Measurements from ENCODE around the gene LRRC7. TPM values are rescaled to one million over a fixed set of nuclear protein-coding genes. Genes with fewer than 3 reads are reported as not detected.
"Not testable (repeated sequence)": the region's sequence is repeated elsewhere in the genome, so short reads cannot be mapped to it uniquely, and the experiment has no call there.

LRRC7 gene
- total and polyA plus RNA-seq, 4 donors: 6.1 TPM; not detected in 3

GRCh38 chr1:69946935-69947334 lies 379.2 kb downstream of the LRRC7 start:
- no peak for ATAC-seq (ENCODE audit: insufficient read depth, low FRiP score)
- H3K4me1 ChIP-seq (ENCODE audit: control insufficient read depth in 5 of 5, insufficient read depth in 5 of 5, low read length in 5 of 5): no peaks in the 10 kb centered on the region
- no peak overlapping the region for H3K9ac ChIP-seq (ENCODE audit: insufficient read depth in 1 of 2, low read length in 2 of 2)

GRCh38 chr1:69947837-69948236 lies 380.1 kb downstream of the LRRC7 start:
- Histone ChIP-seq H3K27ac (ENCODE audit: low read depth in 1 of 2, low read length in 1 of 2) (no peak overlapping the region), H3K36me3 (ENCODE audit: control insufficient read depth in 4 of 4, insufficient read depth in 4 of 4, low read length in 4 of 4) (no peaks in the 10 kb centered on the region)
- ATAC-seq (ENCODE audit: insufficient read depth, low FRiP score): no peak

More at GRCh38 chr1:69946935-69947334, 379.2 kb downstream of the LRRC7 start:
- no peaks in the 10 kb centered on the region for H3K27me3 ChIP-seq (ENCODE audit: control insufficient read depth in 3 of 3, insufficient read depth in 3 of 3, low read length in 2 of 3)
- whole genome bisulfite sequencing, 2 donors: 85 to 88% methylated on average over 2 of the region's 2 CpGs
- H3K36me3 ChIP-seq (ENCODE audit: control insufficient read depth in 4 of 4, insufficient read depth in 4 of 4, low read length in 4 of 4): no peaks in the 10 kb centered on the region
- no peak overlapping the region for H3K27ac ChIP-seq (ENCODE audit: low read depth in 1 of 2, low read length in 1 of 2)
- H3K9me3 ChIP-seq (ENCODE audit: control insufficient read depth in 4 of 4, insufficient read depth in 3 of 4, low read length in 3 of 4): peaks cover 0 to 8% (median 1%) of the 10 kb centered on the region in 4 donors
- no peak overlapping the region for H3K4me3 ChIP-seq
- no peak for DNase-seq
- no peak for TF ChIP-seq CTCF (IDR thresholded peaks at IDR 0.05; ENCODE audit: control extremely low read depth, extremely low read depth)

GRCh38 chr1:69952676-69953075 lies 385.0 kb downstream of the LRRC7 start:
- Histone ChIP-seq H3K9me3 (ENCODE audit: control insufficient read depth in 4 of 4, insufficient read depth in 3 of 4, low read length in 3 of 4) (no peaks in the 10 kb centered on the region), H3K27me3 (ENCODE audit: control insufficient read depth in 3 of 3, insufficient read depth in 3 of 3, low read length in 2 of 3) (no peaks in the 10 kb centered on the region), H3K4me3 (no peak overlapping the region), H3K4me1 (ENCODE audit: control insufficient read depth in 5 of 5, insufficient read depth in 5 of 5, low read length in 5 of 5) (no peaks in the 10 kb centered on the region), H3K9ac (ENCODE audit: insufficient read depth in 1 of 2, low read length in 2 of 2) (no peak overlapping the region), H3K27ac (ENCODE audit: low read depth in 1 of 2, low read length in 1 of 2) (no peak overlapping the region), H3K36me3 (ENCODE audit: control insufficient read depth in 4 of 4, insufficient read depth in 4 of 4, low read length in 4 of 4) (no peaks in the 10 kb centered on the region)
- DNase-seq: no peak
- WGBS, 2 donors: 89 to 96% methylated on average over 1 of the region's 1 CpG
- ATAC-seq (ENCODE audit: insufficient read depth, low FRiP score): no peak
- no peak for TF ChIP-seq CTCF (IDR thresholded peaks at IDR 0.05; ENCODE audit: control extremely low read depth, extremely low read depth)

More at GRCh38 chr1:69947837-69948236, 380.1 kb downstream of the LRRC7 start:
- Histone ChIP-seq H3K27me3 (ENCODE audit: control insufficient read depth in 3 of 3, insufficient read depth in 3 of 3, low read length in 2 of 3) (no peaks in the 10 kb centered on the region), H3K4me3 (no peak overlapping the region), H3K4me1 (ENCODE audit: control insufficient read depth in 5 of 5, insufficient read depth in 5 of 5, low read length in 5 of 5) (no peaks in the 10 kb centered on the region), H3K9ac (ENCODE audit: insufficient read depth in 1 of 2, low read length in 2 of 2) (no peak overlapping the region), H3K9me3 (ENCODE audit: control insufficient read depth in 4 of 4, insufficient read depth in 3 of 4, low read length in 3 of 4) (peaks cover 0 to 8% (median 1%) of the 10 kb centered on the region in 4 donors)
- 94 to 96% methylated on average over 3 of the region's 3 CpGs for WGBS, 2 donors
- no peak for TF ChIP-seq CTCF (IDR thresholded peaks at IDR 0.05; ENCODE audit: control extremely low read depth, extremely low read depth)
- DNase-seq: no peak

GRCh38 chr1:69962452-69962851 lies 394.7 kb downstream of the LRRC7 start:
- 90 to 93% methylated on average over 2 of the region's 2 CpGs for WGBS, 2 donors
- ATAC-seq (ENCODE audit: insufficient read depth, low FRiP score); H3K4me3 ChIP-seq: not testable (repeated sequence)

More at GRCh38 chr1:69962452-69962851, 394.7 kb downstream of the LRRC7 start:
- H3K27ac ChIP-seq (ENCODE audit: low read depth in 1 of 2, low read length in 1 of 2); H3K4me1 ChIP-seq (ENCODE audit: control insufficient read depth in 5 of 5, insufficient read depth in 5 of 5, low read length in 5 of 5); H3K9me3 ChIP-seq (ENCODE audit: control insufficient read depth in 4 of 4, insufficient read depth in 3 of 4, low read length in 3 of 4); DNase-seq; H3K9ac ChIP-seq (ENCODE audit: insufficient read depth in 1 of 2, low read length in 2 of 2); H3K36me3 ChIP-seq (ENCODE audit: control insufficient read depth in 4 of 4, insufficient read depth in 4 of 4, low read length in 4 of 4); H3K27me3 ChIP-seq (ENCODE audit: control insufficient read depth in 3 of 3, insufficient read depth in 3 of 3, low read length in 2 of 3): not testable (repeated sequence)

Data from lung (tissue), 12 donors.